Endodermal cell (in vitro differentiated cells): ENCODE data around the gene SPRING1. TPM values are rescaled to one million over a fixed set of nuclear protein-coding genes. Genes with fewer than 3 reads are reported as not detected.

Source experiments
- DNase-seq: peaks from one replicate; pipeline ENCODE4 v3.0.0-alpha.2; 2017
- H3K27ac ChIP-seq: 2 replicates; pipeline ENCODE4 v1.5.1; 2013; ENCODE audit warnings: mild to moderate bottlenecking, low read depth, low read length, moderate library complexity
- H3K27me3 ChIP-seq: 2 replicates; pipeline ENCODE4 v1.6.1; 2013; ENCODE audit warnings: mild to moderate bottlenecking, low read length, moderate library complexity; ENCODE audit not compliant: insufficient read depth, control insufficient read depth, poor library complexity, severe bottlenecking
- H3K36me3 ChIP-seq: 2 replicates; pipeline ENCODE4 v1.7.0; 2013; ENCODE audit warnings: mild to moderate bottlenecking, low read length, moderate library complexity; ENCODE audit not compliant: control insufficient read depth, insufficient read depth
- H3K4me1 ChIP-seq: one replicate; pipeline ENCODE4 v1.7.0; 2013; ENCODE audit warnings: low read length; ENCODE audit not compliant: control insufficient read depth, insufficient read depth
- H3K4me3 ChIP-seq: 2 replicates; pipeline ENCODE4 v1.5.1; 2013; ENCODE audit warnings: mild to moderate bottlenecking, low read length, moderate library complexity
- H3K9ac ChIP-seq: 2 replicates; pipeline ENCODE4 v1.6.1; 2013; ENCODE audit warnings: mild to moderate bottlenecking, low read length, moderate library complexity; ENCODE audit not compliant: poor library complexity, severe bottlenecking; ENCODE audit errors: extremely low read depth
- H3K9me3 ChIP-seq: 2 replicates; pipeline ENCODE4 v1.6.1; 2013; ENCODE audit warnings: mild to moderate bottlenecking, low read length, moderate library complexity; ENCODE audit not compliant: control insufficient read depth
- H3K27ac Mint-ChIP-seq: 2 replicates; pipeline ENCODE4 v1.8.0; 2020; ENCODE audit warnings: mixed read lengths
- H3K27me3 Mint-ChIP-seq: 2 replicates; pipeline ENCODE4 v1.8.0; 2021; ENCODE audit warnings: mild to moderate bottlenecking, mixed read lengths; ENCODE audit not compliant: insufficient read depth
- H3K36me3 Mint-ChIP-seq: 2 replicates; pipeline ENCODE4 v1.8.0; 2020; ENCODE audit warnings: low read depth, mixed read lengths
- H3K4me1 Mint-ChIP-seq: 2 replicates; pipeline ENCODE4 v1.8.0; 2020; ENCODE audit warnings: mixed read lengths
- H3K4me3 Mint-ChIP-seq: 2 replicates; pipeline ENCODE4 v1.8.0; 2020; ENCODE audit warnings: mild to moderate bottlenecking, moderate library complexity, mixed read lengths
- H3K9me3 Mint-ChIP-seq: 2 replicates; pipeline ENCODE4 v1.8.0; 2020; ENCODE audit warnings: mild to moderate bottlenecking, mixed read lengths
- WGBS, 2 experiments: methylation state at CpG; one replicate each; pipeline versions ENCODE4 v1.1.5 to v1.1.7; 2013; ENCODE audit warnings: missing lambda C conversion rate in 2 of 2, mixed read lengths in 1 of 2; ENCODE audit not compliant: insufficient coverage in 1 of 2, insufficient read length in 1 of 2; 5-methylcytosine and 5-hydroxymethylcytosine counted together
- total RNA-seq, 2 donors: library from RNA; stranded (reverse); fragmentation: NEBNext Ultra II Directional in 1 of 2; extraction: Animal tissue kit (Norgen Biotek cat#: 25700) in 1 of 2; gene quantifications; 2 replicates in 1 of 2; 3 replicates in 1 of 2; pipeline ENCODE4 v1.2.1, GENCODE V29; 2021
- TF ChIP-seq, protein P1 (sequence below): fragments of 200-600 bp; sonication (generic); conservative IDR thresholded peaks from 2 replicates; pipeline ENCODE4 v1.5.0; 2021; ENCODE audit warnings: antibody characterized with exemption, mild to moderate bottlenecking

The SPRING1 gene
- total RNA-seq, 2 donors from 2014 or later, result 81.7 to 108 TPM

DNA sequence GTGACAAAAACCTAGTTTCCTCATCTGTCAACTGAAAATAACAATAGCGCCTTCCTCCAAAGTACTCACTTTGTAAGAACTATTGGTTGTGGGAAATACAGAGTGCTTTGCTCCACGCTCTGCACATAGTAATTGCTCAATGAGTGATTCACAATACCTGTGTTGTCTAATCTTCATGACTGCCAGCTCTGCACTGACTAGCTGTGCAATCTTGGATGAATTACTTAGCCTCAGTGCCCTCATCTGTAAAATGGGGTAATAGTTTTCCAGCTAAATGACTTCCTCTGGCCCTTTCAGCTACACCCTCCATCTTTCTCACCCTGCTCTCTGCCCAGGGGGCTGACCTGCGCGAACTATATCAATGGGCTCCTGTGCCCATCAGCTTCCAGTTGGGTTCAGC is 43.1 kb upstream of the SPRING1 start:
- Histone ChIP-seq H3K9me3 (peaks cover 4% of the 10 kb centered on the region), H3K27ac (no peak overlapping the region), H3K9ac (no peak overlapping the region), H3K36me3 (peaks cover 19% of the 10 kb centered on the region), H3K4me3 (no peak overlapping the region), H3K27me3 (no peaks in the 10 kb centered on the region), H3K4me1 (no peaks in the 10 kb centered on the region)
- no peak for DNase-seq
- Mint-ChIP-seq H3K9me3 (no peaks in the 10 kb centered on the region), H3K36me3 (peaks cover 61% of the 10 kb centered on the region), H3K4me3 (no peak overlapping the region), H3K27me3 (no peaks in the 10 kb centered on the region), H3K27ac (no peak overlapping the region), H3K4me1 (peaks cover 4% of the 10 kb centered on the region)
- WGBS, 2 experiments, result 67 to 73% methylated on average over 3 to 4 of the region's 4 CpGs
- TF ChIP-seq, protein P1, sequence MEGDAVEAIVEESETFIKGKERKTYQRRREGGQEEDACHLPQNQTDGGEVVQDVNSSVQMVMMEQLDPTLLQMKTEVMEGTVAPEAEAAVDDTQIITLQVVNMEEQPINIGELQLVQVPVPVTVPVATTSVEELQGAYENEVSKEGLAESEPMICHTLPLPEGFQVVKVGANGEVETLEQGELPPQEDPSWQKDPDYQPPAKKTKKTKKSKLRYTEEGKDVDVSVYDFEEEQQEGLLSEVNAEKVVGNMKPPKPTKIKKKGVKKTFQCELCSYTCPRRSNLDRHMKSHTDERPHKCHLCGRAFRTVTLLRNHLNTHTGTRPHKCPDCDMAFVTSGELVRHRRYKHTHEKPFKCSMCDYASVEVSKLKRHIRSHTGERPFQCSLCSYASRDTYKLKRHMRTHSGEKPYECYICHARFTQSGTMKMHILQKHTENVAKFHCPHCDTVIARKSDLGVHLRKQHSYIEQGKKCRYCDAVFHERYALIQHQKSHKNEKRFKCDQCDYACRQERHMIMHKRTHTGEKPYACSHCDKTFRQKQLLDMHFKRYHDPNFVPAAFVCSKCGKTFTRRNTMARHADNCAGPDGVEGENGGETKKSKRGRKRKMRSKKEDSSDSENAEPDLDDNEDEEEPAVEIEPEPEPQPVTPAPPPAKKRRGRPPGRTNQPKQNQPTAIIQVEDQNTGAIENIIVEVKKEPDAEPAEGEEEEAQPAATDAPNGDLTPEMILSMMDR, result no peak

DNA sequence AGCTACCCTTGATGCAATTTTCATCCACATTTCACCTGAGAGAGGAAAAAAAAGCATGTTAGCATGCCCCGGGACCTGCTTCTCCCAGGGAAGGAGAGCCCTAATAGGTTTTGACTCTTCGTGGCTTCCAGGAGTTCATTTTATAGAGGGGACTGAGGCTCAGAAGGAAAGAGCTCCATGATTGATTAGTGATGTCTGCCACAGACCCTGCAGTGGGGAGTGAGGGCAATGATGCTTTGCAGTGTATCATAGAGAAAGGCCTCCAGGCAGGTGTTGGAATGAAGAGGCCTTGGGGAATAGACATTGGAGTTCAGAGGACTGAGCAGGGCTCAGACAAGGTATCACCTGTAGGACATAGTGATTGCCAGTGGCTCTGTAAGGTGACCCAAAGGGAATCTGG is 41.7 kb upstream of the SPRING1 start:
- TF ChIP-seq, protein P1, result no peak
- peaks cover 55% of the 10 kb centered on the region for H3K36me3 Mint-ChIP-seq

DNA sequence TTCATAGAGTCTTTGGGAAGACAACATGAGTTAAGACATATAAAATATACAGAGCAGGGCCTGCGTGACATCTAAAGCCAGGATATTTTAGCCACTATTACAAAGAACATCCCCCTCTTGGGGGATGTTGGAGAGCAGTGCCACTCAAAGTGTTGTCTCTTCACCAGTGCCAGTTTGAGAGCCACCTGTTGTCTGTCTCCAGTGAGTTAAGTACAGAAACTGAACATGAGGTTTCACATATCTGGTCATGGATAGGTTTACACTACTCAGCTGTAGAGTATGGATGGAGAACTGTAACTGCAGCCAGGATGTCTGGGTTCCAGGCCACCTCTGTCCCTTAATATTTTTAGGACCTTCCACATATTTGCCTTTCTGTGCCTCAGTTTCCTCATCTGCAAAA is 39.4 kb upstream of the SPRING1 start:
- Histone ChIP-seq H3K4me1 (no peaks in the 10 kb centered on the region), H3K9me3 (peaks cover 4% of the 10 kb centered on the region), H3K4me3 (no peak overlapping the region), H3K36me3 (peaks cover 7% of the 10 kb centered on the region), H3K9ac (no peak overlapping the region), H3K27ac (no peak overlapping the region), H3K27me3 (no peaks in the 10 kb centered on the region)
- H3K27ac Mint-ChIP-seq, result no peak overlapping the region
- peaks cover 48% of the 10 kb centered on the region for H3K36me3 Mint-ChIP-seq
- H3K9me3 Mint-ChIP-seq, result no peaks in the 10 kb centered on the region
- H3K4me3 Mint-ChIP-seq, result no peak overlapping the region
- DNase-seq, result no peak
- TF ChIP-seq, protein P1, result no peak
- peaks cover 4% of the 10 kb centered on the region for H3K4me1 Mint-ChIP-seq
- H3K27me3 Mint-ChIP-seq, result no peaks in the 10 kb centered on the region
- WGBS, 2 experiments, result 100% methylated on average over 1 of the region's 1 CpG

More for the DNA sequence above, 41.7 kb upstream of the SPRING1 start:
- Histone ChIP-seq H3K9ac (no peak overlapping the region), H3K27ac (no peak overlapping the region), H3K4me1 (no peaks in the 10 kb centered on the region), H3K4me3 (no peak overlapping the region), H3K9me3 (peaks cover 4% of the 10 kb centered on the region), H3K36me3 (peaks cover 19% of the 10 kb centered on the region), H3K27me3 (no peaks in the 10 kb centered on the region)
- Mint-ChIP-seq H3K4me1 (peaks cover 4% of the 10 kb centered on the region), H3K27me3 (no peaks in the 10 kb centered on the region), H3K4me3 (no peak overlapping the region), H3K27ac (no peak overlapping the region), H3K9me3 (no peaks in the 10 kb centered on the region)
- no peak for DNase-seq
- 96 to 100% methylated on average over 2 of the region's 2 CpGs for WGBS, 2 experiments
